PC-3 (cell line): ENCODE measurements around the gene STX17. TPM values are rescaled to one million over a fixed set of nuclear protein-coding genes. Genes with fewer than 3 reads are reported as not detected.
"Not testable (repeated sequence)": the region's sequence is repeated elsewhere in the genome, so short reads cannot be mapped to it uniquely, and the experiment has no call there.

Experiments
- ATAC-seq: fragments of 200-7000 bp; cut with Tn5 transposase; 2 replicates; pipeline ENCODE4 v1.9.1; 2020; ENCODE audit warnings: mild to moderate bottlenecking, moderate library complexity
- BruUV-seq: library from RNA; stranded (reverse); fragments of 400-500 nt; replicated peaks from 2 replicates; lab custom pipeline; 2021; lab: Mats Ljungman, UMichigan
- CTCF ChIA-PET: fragments of 300-600 bp; sonication (Branson Sonifier 250); formaldehyde crosslinking; loops from one replicate; lab custom pipeline; 2022; ENCODE audit warnings: antibody characterized with exemption; lab: Charles Lee
- POLR2A ChIA-PET: fragments of 300-600 bp; sonication (Branson Sonifier 250); formaldehyde crosslinking; loops from one replicate; lab custom pipeline; 2022; ENCODE audit warnings: antibody characterized with exemption; ENCODE audit not compliant: unreplicated experiment; lab: Charles Lee
- DNase-seq: peaks from one replicate; pipeline ENCODE4 v3.0.0-alpha.2; 2015
- H2AFZ ChIP-seq: fragments of 300-600 bp; sonication (generic); 2 replicates; pipeline ENCODE4 v1.6.0; 2016; ENCODE audit warnings: antibody characterized with exemption, low read length
- H3F3A ChIP-seq: fragments of 300-600 bp; sonication (generic); one replicate; pipeline ENCODE4 v1.6.0; 2017; ENCODE audit warnings: antibody characterized with exemption, low read length, control low read depth, mild to moderate bottlenecking; ENCODE audit not compliant: unreplicated experiment
- H3K27ac ChIP-seq: fragments of 300-600 bp; sonication (generic); 2 replicates; pipeline ENCODE4 v1.5.1; 2016; ENCODE audit warnings: mild to moderate bottlenecking, low read length
- H3K27me3 ChIP-seq: fragments of 300-600 bp; sonication (generic); 2 replicates; pipeline ENCODE4 v1.6.1; 2016; ENCODE audit warnings: low read length, mixed read lengths
- H3K36me3 ChIP-seq: fragments of 300-600 bp; sonication (generic); 2 replicates; pipeline ENCODE4 v1.6.1; 2016; ENCODE audit warnings: low read depth, mixed run types, low read length, mixed read lengths
- H3K4me1 ChIP-seq: fragments of 300-600 bp; sonication (generic); 2 replicates; pipeline ENCODE4 v1.5.1; 2016; ENCODE audit warnings: low read length; ENCODE audit not compliant: insufficient read depth
- H3K4me2 ChIP-seq: fragments of 300-600 bp; sonication (generic); 2 replicates; pipeline ENCODE4 v1.6.0; 2016; ENCODE audit warnings: low read length
- H3K4me3 ChIP-seq: fragments of 300-600 bp; sonication (generic); 2 replicates; pipeline ENCODE4 v1.5.1; 2016; ENCODE audit warnings: mild to moderate bottlenecking, low read length, mixed read lengths
- H3K79me2 ChIP-seq: fragments of 300-600 bp; sonication (generic); 2 replicates; pipeline ENCODE4 v1.6.1; 2017; ENCODE audit warnings: low read length, mixed read lengths
- H3K9ac ChIP-seq: fragments of 300-600 bp; sonication (generic); 2 replicates; pipeline ENCODE4 v1.6.0; 2016; ENCODE audit warnings: mild to moderate bottlenecking, low read length
- H3K9me2 ChIP-seq: fragments of 300-600 bp; sonication (generic); replicated peaks from 2 replicates; pipeline ENCODE4 v1.6.1; 2016; ENCODE audit warnings: mixed run types, low read length, mixed read lengths
- H3K9me3 ChIP-seq: fragments of 300-600 bp; sonication (generic); 2 replicates; pipeline ENCODE4 v1.6.1; 2016; ENCODE audit warnings: low read length, mixed read lengths
- H4K20me1 ChIP-seq: fragments of 300-600 bp; sonication (generic); 2 replicates; pipeline ENCODE4 v1.6.1; 2016; ENCODE audit warnings: low read length, mixed read lengths
- CTCF ChIP-seq: fragments of 300-600 bp; sonication (generic); conservative IDR thresholded peaks from 2 replicates; pipeline ENCODE4 v1.5.1; 2017; ENCODE audit warnings: antibody characterized with exemption, low read depth, mild to moderate bottlenecking, low read length
- EZH2 ChIP-seq: fragments of 300-600 bp; sonication (generic); IDR thresholded peaks from one replicate; pipeline ENCODE4 v1.6.1; 2017; ENCODE audit warnings: antibody characterized with exemption, mild to moderate bottlenecking, low read length; ENCODE audit not compliant: unreplicated experiment
- EZH2phosphoT487 ChIP-seq: fragments of 300-600 bp; sonication (generic); IDR thresholded peaks from 2 replicates; pipeline ENCODE4 v1.6.1; 2018; ENCODE audit warnings: mild to moderate bottlenecking, antibody characterized with exemption, low read length, borderline replicate concordance
- intact Hi-C: fragments of 100-400 bp; cut with micrococcal nuclease; formaldehyde crosslinking; loops from 2 replicates; pipeline ENCODE4 v1.9.0; 2023
- total RNA-seq: library from RNA; depleted of rRNA; stranded (reverse); fragments of >200 nt; gene quantifications from 2 replicates; pipeline ENCODE4 v1.2.3, GENCODE V29; 2014

The STX17 gene
- total RNA-seq, 1 experiment from 2014 or later: 12.8 TPM

DNA sequence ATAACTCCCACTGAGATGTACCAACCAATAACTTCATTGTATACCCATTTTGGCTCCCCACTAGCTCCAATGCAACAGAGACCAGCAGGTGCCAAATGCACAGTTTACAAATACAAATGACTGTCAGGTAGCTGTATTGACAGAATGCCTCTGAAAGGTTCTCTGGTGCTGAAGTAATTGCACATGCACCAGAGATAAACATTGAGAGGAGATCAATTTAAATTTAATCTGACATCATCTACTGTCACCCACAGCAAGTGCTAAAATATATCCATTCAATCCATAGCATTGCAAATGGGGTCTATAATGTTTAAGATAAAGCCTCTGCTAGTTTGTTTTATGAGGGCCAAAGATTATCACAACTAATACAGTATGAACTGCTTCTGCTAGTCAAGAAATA, 80.2 kb downstream of the STX17 start:
- Histone ChIP-seq H3F3A (no peaks in the 10 kb centered on the region), H3K27me3 (no peaks in the 10 kb centered on the region), H3K36me3 (peaks cover 4% of the 10 kb centered on the region; the same call in 1 of the 2 replicates), H3K4me1 (no peaks in the 10 kb centered on the region), H3K9me3 (no peaks in the 10 kb centered on the region), H2AFZ (no peak overlapping the region), H3K79me2 (no peaks in the 10 kb centered on the region), H3K4me2 (no peak overlapping the region), H3K27ac (no peak overlapping the region), H4K20me1 (no peaks in the 10 kb centered on the region), H3K9ac (no peak overlapping the region), H3K4me3 (no peak overlapping the region), H3K9me2 (no peaks in the 10 kb centered on the region)
- ChIA-PET POLR2A (no interaction called here), CTCF (no interaction called here)
- ATAC-seq: no peak
- intact Hi-C loops: no loop called here
- TF ChIP-seq EZH2: no peak
- TF ChIP-seq EZH2phosphoT487: no peak
- TF ChIP-seq CTCF: no peak
- DNase-seq: no peak
- no TSS peak for BruUV-seq

GRCh38 chr9:99990508-99990907, 84.1 kb downstream of the STX17 start:
- H3K4me2 ChIP-seq, H3K27me3 ChIP-seq, H4K20me1 ChIP-seq, DNase-seq, H3K36me3 ChIP-seq, H3K9ac ChIP-seq, H2AFZ ChIP-seq, ATAC-seq, H3K27ac ChIP-seq, H3K9me2 ChIP-seq, intact Hi-C loops, POLR2A ChIA-PET, CTCF ChIA-PET, BruUV-seq, H3K79me2 ChIP-seq, H3F3A ChIP-seq, H3K9me3 ChIP-seq, H3K4me1 ChIP-seq, H3K4me3 ChIP-seq: not testable (repeated sequence)

DNA sequence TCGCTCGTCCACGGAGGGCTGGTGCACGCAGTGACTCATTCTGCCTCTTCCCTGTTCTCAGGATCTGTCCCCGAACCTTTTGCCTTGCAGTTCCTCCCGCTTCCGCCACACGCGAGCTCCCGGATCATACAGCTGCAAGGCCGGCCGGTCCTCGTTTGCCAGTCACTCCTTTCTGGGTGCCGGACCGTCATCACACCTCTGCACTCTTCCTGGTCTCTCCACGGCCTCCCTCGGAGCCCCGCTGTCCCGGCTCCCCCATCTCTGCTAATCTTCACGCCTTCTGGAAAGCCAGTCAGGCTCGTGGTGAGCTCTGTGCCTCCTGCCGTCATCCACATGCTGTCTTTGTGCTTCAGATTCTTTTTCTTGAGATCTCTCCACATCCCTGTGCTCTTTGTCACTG, 91.8 kb downstream of the STX17 start:
- H3K36me3 ChIP-seq: no peaks in the 10 kb centered on the region
- POLR2A ChIA-PET: no interaction called here
- no peaks in the 10 kb centered on the region for H3K79me2 ChIP-seq
- H4K20me1 ChIP-seq: no peaks in the 10 kb centered on the region
- H3K9me3 ChIP-seq: no peaks in the 10 kb centered on the region
- H3K4me3 ChIP-seq: no peak overlapping the region
- CTCF ChIA-PET: no interaction called here
- no peak overlapping the region for H2AFZ ChIP-seq
- no peaks in the 10 kb centered on the region for H3K4me1 ChIP-seq
- ATAC-seq (no peak), DNase-seq (no peak)
- no peaks in the 10 kb centered on the region for H3K27me3 ChIP-seq
- H3K9me2 ChIP-seq: no peaks in the 10 kb centered on the region
- no peak for TF ChIP-seq EZH2
- TF ChIP-seq CTCF: no peak
- TF ChIP-seq EZH2phosphoT487: no peak
- H3K4me2 ChIP-seq: no peak overlapping the region
- H3K9ac ChIP-seq: no peak overlapping the region
- BruUV-seq: no TSS peak
- H3F3A ChIP-seq: no peaks in the 10 kb centered on the region
- H3K27ac ChIP-seq: no peak overlapping the region
- intact Hi-C loops: no loop called here
